D341Med (cell line): Measurements from ENCODE around the gene ERGIC1.

Experiments
- DNase-seq: peaks from one replicate; pipeline ENCODE4 v3.0.0; 2012; ENCODE audit warnings: low spot score

Gene ERGIC1

GRCh38 chr5:172946146-172946545 is 112.1 kb downstream of the ERGIC1 start:
- no peak for DNase-seq

GRCh38 chr5:172949426-172949825 is 115.4 kb downstream of the ERGIC1 start:
- DNase-seq = no peak

DNA sequence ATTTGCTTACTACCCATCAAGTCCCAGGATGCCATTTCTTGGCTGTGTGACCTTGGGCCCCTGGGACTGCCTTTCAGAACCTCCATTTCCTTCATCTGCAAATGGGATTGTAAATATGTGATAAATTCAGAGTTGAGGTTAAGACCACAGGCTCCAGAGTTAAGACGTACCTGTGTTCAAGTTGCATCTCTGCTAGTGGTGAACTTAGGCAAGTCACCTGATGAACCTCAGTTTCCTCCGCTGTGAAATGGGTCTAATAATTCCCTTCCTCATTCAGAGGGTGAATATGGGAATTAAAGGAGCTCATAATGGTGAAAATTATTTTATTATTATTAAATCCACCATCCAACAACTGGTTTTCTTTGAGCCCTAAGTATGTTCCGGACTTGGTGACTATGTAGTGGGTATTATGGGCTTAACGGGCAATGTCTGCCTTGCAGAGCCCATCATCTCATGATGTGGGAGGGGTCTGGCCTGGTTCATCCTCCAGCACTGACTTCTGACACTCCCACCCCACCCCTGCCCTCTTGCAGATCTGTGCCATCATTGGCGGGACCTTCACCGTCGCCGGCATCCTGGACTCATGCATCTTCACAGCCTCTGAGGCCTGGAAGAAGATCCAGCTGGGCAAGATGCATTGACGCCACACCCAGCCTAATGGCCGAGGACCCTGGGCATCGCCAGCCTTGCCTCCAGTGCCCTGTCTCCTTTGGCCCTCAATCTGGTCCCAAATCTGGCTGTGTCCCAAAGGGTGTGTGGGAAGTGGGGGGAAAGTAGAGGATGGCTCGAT is 116.3 kb downstream of the ERGIC1 start:
- no peak for DNase-seq

- DNase-seq = no peak
Measured at GRCh38 chr5:172951371-172952033, 117.5 kb downstream of the ERGIC1 start.

- no peak for DNase-seq
Measured at GRCh38 chr5:172952034-172952511, 118.0 kb downstream of the ERGIC1 start.

DNA sequence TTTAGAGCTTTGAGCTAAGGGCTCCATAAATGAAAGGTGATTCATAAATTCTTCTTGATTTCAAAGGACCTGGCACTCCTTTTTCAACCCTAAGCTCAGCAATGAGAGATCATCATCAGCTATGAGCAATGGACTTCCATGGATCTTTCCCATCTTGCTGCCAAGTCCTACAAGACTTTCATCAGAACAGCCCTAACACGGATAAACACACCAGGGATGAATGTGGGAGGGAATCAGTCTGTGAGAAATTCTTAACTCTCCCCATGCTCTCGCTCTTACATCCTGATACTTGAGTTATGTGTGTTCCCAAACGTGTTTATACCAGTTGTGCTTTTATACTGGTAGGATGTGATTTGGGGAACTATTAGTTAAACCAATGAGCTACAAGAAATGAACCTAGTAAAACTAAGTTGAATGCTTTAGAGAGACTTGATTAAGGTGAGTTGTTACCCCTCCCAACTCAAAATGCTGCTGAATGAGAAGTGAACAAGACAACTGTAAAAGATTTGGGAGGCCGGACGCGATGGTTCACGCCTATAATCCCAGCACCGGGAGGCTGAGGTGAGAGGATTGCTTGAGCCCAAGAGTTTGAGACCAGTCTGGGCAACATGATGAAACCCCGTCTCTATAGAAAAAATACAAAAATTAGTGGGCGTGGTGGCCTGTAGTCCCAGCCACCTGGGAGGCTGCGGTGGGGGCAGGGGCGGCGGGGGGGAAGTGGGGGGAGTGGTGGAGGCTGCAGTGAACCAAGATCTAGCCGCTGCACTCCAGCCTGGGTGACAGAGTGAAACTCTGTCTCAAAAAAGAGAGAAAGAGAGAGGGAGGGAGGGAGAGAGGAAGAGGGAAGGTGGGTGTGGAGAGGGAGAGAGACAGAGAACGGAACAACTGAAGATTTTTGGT is 120.0 kb downstream of the ERGIC1 start:
- DNase-seq = no peak

DNA sequence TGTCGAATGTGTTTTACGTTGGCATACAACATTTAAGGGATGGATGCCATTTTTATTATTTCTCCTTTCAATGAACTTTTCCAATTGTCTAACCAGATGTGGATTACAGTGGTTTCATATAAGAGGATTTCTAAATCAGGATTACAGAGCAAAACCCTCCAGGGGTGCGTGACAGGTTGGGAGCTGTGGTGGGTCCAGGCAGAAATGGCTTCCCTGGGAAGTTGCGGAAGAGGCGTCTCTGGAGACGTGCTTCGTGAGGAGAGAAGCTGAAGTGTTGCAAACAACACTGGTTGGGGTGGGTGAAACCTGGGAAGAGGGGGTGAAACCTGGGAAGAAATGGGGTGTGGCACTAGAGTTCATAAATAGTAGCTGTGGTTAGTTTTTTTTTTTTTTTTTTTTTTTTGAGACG is 120.7 kb downstream of the ERGIC1 start:
- no peak for DNase-seq

GRCh38 chr5:172956228-172956627 is 122.2 kb downstream of the ERGIC1 start:
- DNase-seq = no peak

DNA sequence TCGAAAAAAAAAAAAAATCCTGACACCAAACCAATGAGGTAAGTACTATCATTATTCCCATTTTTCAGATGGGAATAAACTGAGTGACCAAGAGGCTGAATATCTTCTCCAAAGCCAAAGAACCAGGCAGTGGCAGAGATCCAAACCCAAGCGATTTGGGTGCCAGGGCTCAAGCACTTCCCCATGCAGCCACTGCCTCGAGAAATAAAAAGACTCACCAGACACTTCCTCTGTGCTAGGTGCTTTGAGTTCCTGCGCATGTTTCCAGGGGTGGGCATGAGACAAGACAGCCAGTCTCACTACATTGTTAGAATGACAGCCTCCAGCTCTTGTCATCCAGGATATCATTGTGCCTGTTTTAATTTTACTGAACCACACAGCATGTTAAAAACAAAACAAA is 122.9 kb downstream of the ERGIC1 start:
- DNase-seq = no peak

DNA sequence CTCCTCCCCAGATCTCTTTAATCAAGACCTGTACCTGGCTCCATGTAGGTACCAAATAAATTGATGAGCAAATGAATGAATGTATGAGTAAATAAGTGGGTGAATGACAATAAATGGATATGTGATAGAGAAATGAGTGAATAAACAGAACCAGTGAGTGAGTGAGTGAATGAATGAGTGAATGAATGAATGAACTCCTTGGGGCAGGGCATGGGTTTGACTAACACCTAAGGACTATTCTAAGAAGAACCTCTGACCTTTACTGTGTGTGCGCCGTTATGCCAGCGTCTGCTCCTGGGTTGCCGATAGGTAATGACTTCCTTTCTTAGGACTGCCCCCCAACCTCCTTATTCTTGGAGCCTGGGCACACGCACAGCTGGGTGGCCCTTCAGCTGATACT is 123.4 kb downstream of the ERGIC1 start:
- DNase-seq = no peak

GRCh38 chr5:172958331-172959046 is 124.4 kb downstream of the ERGIC1 start:
- DNase-seq = peak; percentile 96

DNA sequence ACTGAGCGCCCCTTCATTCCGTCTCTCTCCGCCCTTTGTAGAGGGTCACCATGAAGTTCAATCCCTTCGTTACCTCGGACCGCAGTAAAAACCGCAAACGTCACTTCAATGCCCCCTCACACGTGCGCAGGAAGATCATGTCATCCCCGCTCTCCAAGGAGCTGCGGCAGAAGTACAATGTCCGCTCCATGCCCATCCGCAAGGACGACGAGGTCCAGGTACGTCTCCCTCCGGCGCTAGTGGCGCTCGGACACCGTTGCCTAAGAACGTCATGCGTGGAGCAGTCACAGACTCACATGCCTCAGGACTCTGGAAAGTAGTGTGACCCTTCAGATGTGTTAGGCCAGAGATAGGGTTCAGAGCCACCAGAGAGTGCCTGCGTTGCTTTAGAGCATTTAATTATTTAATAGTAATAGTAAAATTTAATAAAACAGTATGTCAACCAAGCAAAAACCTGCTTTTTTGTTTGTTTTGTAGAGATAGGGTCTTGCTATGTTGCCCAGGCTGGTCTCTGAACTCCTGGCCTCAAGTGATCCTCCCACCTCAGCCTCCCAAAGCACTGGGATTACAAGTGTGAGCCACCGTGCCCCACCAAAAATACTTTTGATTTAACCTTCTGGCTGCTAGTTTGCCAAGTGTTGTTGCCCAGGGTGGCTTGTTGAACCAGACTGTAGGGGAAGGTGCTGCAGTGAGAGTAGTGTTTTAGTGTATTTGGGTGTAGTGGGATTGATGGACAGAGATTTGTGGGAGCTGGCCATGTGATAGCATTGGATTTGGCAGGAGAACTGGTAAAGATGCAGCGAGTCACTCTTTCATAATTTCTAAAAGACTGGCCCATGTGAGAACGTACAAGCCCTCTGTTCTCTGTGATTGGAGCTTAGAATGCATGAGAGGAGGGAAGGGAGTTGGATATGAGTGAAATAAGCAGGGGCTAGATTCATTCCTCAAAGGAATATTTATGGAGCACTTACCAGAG is 126.1 kb downstream of the ERGIC1 start:
- DNase-seq = no peak

- DNase-seq = no peak
Measured at GRCh38 chr5:172969921-172970320, 135.9 kb downstream of the ERGIC1 start.

DNA sequence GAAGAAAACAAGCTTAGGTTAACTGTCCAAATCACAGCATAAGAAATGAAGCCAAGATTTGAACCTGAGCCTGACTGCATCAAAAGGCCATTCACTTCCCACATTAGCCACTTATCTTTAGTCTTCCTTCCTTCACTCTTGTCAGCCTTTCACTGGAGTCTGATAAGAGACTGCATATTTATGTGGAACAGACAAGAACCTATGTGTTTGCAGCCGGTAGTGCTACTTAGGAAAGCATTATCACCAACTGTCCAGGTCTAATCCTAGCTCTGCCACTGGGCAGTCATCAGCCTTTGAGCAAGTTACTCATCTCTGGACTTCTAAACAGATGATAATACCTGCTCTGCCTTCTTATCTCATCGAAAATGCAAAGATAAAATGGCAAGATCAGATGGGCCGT is 137.4 kb downstream of the ERGIC1 start:
- DNase-seq = no peak

- no peak for DNase-seq
Measured at GRCh38 chr5:172972552-172972951, 138.5 kb downstream of the ERGIC1 start.

GRCh38 chr5:172973127-172973916 is 139.3 kb downstream of the ERGIC1 start:
- no peak for DNase-seq

- no peak for DNase-seq
Measured at GRCh38 chr5:172973931-172974330, 139.9 kb downstream of the ERGIC1 start.

- no peak for DNase-seq
Measured at GRCh38 chr5:172975289-172975688, 141.2 kb downstream of the ERGIC1 start.

DNA sequence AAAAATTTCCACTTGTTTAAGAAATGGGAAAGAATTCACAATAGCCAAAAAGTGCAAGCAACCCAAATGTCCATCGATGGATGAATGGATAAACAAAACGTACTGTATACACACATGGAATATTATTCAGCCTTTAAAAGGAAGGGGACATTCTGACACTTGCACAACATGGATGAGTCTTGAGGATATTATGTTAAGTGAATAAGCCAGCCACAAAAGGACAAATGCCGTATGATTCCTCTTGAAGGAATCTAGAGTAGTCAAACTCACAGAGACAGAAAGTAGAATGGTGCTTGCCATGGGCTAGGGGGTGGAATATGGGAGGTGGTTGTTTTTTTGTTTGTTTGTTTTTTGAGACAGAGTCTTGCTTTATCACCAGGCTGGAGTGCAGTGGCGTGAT is 145.7 kb downstream of the ERGIC1 start:
- DNase-seq = no peak

GRCh38 chr5:172981931-172982330 is 147.9 kb downstream of the ERGIC1 start:
- DNase-seq = no peak
